Left lung (tissue), 10 donors: ENCODE measurements around the gene CCDC187. TPM values are rescaled to one million over a fixed set of nuclear protein-coding genes. Genes with fewer than 3 reads are reported as not detected.
A peak's percentile ranks its signal among the peaks of the same experiment; 100 is the strongest.

Experiments
- ATAC-seq: fragments of 200-7000 bp; cut with Tn5 transposase; one replicate; pipeline ENCODE4 v1.9.1; 2020; ENCODE audit warnings: moderate library complexity
- DNase-seq, 4 donors: peaks; one replicate each; pipeline ENCODE4 v3.0.0-alpha.2; 2013 to 2020
- H3K27ac ChIP-seq, 2 donors: fragments of 200-600 bp; sonication (generic) in 1 of 2; one replicate each; pipeline versions ENCODE4 v1.5.0 to v1.8.0; 2020 to 2021
- H3K27me3 ChIP-seq, 2 donors: fragments of 200-600 bp; sonication (generic) in 1 of 2; one replicate each; pipeline versions ENCODE4 v1.5.0 to v1.8.0; 2020 to 2021
- H3K36me3 ChIP-seq, 2 donors: fragments of 200-600 bp; sonication (generic) in 1 of 2; one replicate each; pipeline versions ENCODE4 v1.5.0 to v1.8.0; 2020 to 2021
- H3K4me1 ChIP-seq, 2 donors: fragments of 200-600 bp; one replicate each; pipeline ENCODE4 v1.8.0; 2021
- H3K4me3 ChIP-seq, 2 donors: fragments of 200-600 bp; sonication (generic) in 1 of 2; one replicate each; pipeline versions ENCODE4 v1.5.0 to v1.8.0; 2020 to 2021; ENCODE audit warnings: mild to moderate bottlenecking in 1 of 2
- H3K9me3 ChIP-seq, 2 donors: fragments of 200-600 bp; sonication (generic) in 1 of 2; one replicate each; pipeline versions ENCODE4 v1.5.0 to v1.8.0; 2020 to 2021
- CTCF ChIP-seq, 2 donors: fragments of 200-600 bp; sonication (generic) in 1 of 2; IDR thresholded peaks; one replicate each; pipeline versions ENCODE4 v1.5.0 to v1.8.0; 2021; ENCODE audit warnings: antibody characterized with exemption in 2 of 2
- intact Hi-C, 2 donors: fragments of 100-400 bp; cut with DNase I; formaldehyde crosslinking; loops; one replicate each; pipeline versions ENCODE4 v1.11.2 to v1.14.2; 2022
- polyA plus RNA-seq, 6 donors: library from polyadenylated mRNA; unstranded; fragments of 120-200 nt; gene quantifications; one replicate each; pipeline ENCODE4 v1.2.1, GENCODE V29; 2013; ENCODE audit not compliant: insufficient read length in 6 of 6
- total RNA-seq, 2 donors: library from RNA; stranded (reverse); fragmentation: NEBNext Ultra II Directional; extraction: Animal tissue kit (Norgen Biotek cat#: 25700); gene quantifications; one replicate each; pipeline ENCODE4 v1.2.1, GENCODE V29; 2021
- donor health status: DM: no; HTN: yes; CAD: no.
- donor health status: DM: no; HTN: no; CAD: no.

CCDC187 gene
- total and polyA plus RNA-seq, 8 donors: 0.47 to 3.0 (median 1.9) TPM

- Histone ChIP-seq H3K9me3 (no peaks in the 10 kb centered on the region), H3K4me3 (no peak overlapping the region), H3K4me1 (peaks cover 0 to 15% of the 10 kb centered on the region in 2 donors), H3K27me3 (no peaks in the 10 kb centered on the region), H3K36me3 (peaks cover 0 to 20% of the 10 kb centered on the region in 2 donors), H3K27ac (no peak overlapping the region)
- TF ChIP-seq CTCF (IDR thresholded peaks at IDR 0.05): no peak
- DNase-seq: peak in 1 of 4 donors; percentile 24
- intact Hi-C loops: no loop called here
- no peak for ATAC-seq
These were observed 70.0 kb downstream of the CCDC187 start for GRCh38 chr9:136233868-136234267.

- Histone ChIP-seq H3K4me3 (no peak overlapping the region), H3K27ac (no peak overlapping the region), H3K9me3 (no peaks in the 10 kb centered on the region), H3K27me3 (no peaks in the 10 kb centered on the region), H3K36me3 (peaks cover 0 to 20% of the 10 kb centered on the region in 2 donors), H3K4me1 (peaks cover 0 to 13% of the 10 kb centered on the region in 2 donors)
- intact Hi-C loops: no loop called here
- ATAC-seq: no peak
- TF ChIP-seq CTCF (IDR thresholded peaks at IDR 0.05): no peak
- DNase-seq: peak in 1 of 4 donors; percentile 11
These were observed 70.5 kb downstream of the CCDC187 start for GRCh38 chr9:136233411-136233810.

DNA sequence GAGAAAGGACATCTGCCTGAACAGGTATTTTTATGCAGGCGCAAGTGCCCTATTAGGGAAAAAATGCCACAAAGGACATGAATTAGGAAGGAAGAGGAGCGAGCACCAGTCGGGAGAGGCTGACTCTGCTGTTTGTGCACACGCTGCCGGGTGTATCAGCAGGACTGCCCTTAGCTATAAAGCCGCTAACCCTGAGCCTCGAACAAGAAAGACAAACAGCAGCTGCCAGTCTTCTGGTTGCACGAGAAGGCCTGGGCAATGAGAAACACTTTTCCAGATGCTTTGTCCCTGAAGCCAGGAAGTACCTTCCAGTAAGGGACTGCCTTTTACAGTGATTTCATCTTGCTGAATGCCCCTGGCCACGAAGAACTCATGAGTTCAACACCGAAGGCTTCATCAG is 70.9 kb downstream of the CCDC187 start:
- Histone ChIP-seq H3K9me3 (no peaks in the 10 kb centered on the region), H3K4me3 (no peak overlapping the region), H3K36me3 (peaks cover 0 to 20% of the 10 kb centered on the region in 2 donors), H3K27me3 (no peaks in the 10 kb centered on the region), H3K27ac (no peak overlapping the region), H3K4me1 (peaks cover 0 to 13% of the 10 kb centered on the region in 2 donors)
- ATAC-seq: no peak
- no peak for TF ChIP-seq CTCF (IDR thresholded peaks at IDR 0.05)
- peak in 1 of 4 donors; percentile 18 for DNase-seq
- intact Hi-C loops: no loop called here

GRCh38 chr9:136231478-136232297 is 72.2 kb downstream of the CCDC187 start:
- Histone ChIP-seq H3K27ac (no peak overlapping the region), H3K27me3 (no peaks in the 10 kb centered on the region), H3K4me3 (no peak overlapping the region), H3K36me3 (peaks cover 0 to 20% of the 10 kb centered on the region in 2 donors), H3K9me3 (no peaks in the 10 kb centered on the region), H3K4me1 (peaks cover 0 to 13% of the 10 kb centered on the region in 2 donors)
- ATAC-seq (peak; percentile 44), DNase-seq (peak in 1 of 4 donors; percentile 43)
- TF ChIP-seq CTCF (IDR thresholded peaks at IDR 0.05): no peak
- intact Hi-C loops: no loop called here

GRCh38 chr9:136230773-136231172 is 73.1 kb downstream of the CCDC187 start:
- TF ChIP-seq CTCF (IDR thresholded peaks at IDR 0.05): no peak
- Histone ChIP-seq H3K27ac (no peak overlapping the region), H3K36me3 (peaks cover 0 to 15% of the 10 kb centered on the region in 2 donors), H3K27me3 (no peaks in the 10 kb centered on the region), H3K9me3 (no peaks in the 10 kb centered on the region), H3K4me3 (no peak overlapping the region), H3K4me1 (peaks cover 0 to 17% of the 10 kb centered on the region in 2 donors)
- no peak for ATAC-seq
- intact Hi-C loops: no loop called here
- peak in 1 of 4 donors; percentile 45 for DNase-seq
